ENCODE measurements around the gene CMC2.

DNA sequence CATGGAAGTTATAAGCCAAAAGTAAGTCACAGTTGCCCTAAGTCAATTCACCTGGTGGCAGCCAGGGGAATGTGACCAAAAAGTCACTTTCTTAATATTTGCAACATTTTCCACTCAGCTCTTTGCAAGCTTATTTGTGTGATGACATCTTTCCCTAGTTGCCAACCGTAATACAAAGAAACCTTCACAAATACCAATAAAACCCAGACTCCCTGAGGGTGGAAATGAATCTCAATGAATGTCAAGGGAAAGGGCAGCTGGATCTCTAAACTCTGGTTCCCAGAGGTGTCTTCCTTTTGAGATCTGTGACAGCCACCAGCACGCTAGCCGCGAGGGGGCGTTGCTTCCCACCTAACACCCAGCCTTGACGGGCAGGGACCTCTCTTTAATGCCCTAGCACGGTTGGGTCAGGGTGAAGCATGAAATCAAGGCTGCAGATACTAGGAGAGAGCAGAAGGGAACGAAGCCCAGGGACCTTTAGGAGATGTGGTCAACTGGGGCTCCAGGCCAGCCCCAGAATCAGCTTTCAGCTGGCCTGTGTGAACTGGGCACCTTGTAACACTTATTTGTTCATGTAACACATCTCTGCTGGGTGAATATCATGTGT is 82.2 kb downstream of the CMC2 start:
- TF ChIP-seq ZSCAN5A (tag by site-specific recombination; IDR thresholded peaks at IDR 0.05) (no peak), ZBTB1 (tag by site-specific recombination; IDR thresholded peaks at IDR 0.05) (no peak), ZSCAN30 (tag by site-specific recombination; IDR thresholded peaks at IDR 0.05) (0 out of 2 replicates have a peak, but pooled peaks have one; percentile 47), CTCF (tag by site-specific recombination; IDR thresholded peaks at IDR 0.05) (peak; percentile 73), ZNF324 (tag by site-specific recombination; IDR thresholded peaks at IDR 0.05) (no peak), ZNF510 (tag by site-specific recombination; IDR thresholded peaks at IDR 0.05; ENCODE audit: insufficient replicate concordance) (no peak), ZNF768 (tag by site-specific recombination; IDR thresholded peaks at IDR 0.05) (no peak), ZBTB8A (tag by site-specific recombination; IDR thresholded peaks at IDR 0.05) (no peak)
